Trophoblast cell (in vitro differentiated cells and primary cell): ENCODE measurements around the gene IL21R.

ENCODE experiments used
- DNase-seq, 2 donors: peaks; one replicate each; pipeline ENCODE4 v3.0.0-alpha.2; 2016
- H2AFZ ChIP-seq: 2 replicates; pipeline ENCODE4 v1.6.1; 2013; ENCODE audit warnings: low read length, moderate library complexity, mild to moderate bottlenecking; ENCODE audit not compliant: insufficient read depth, poor library complexity
- H2AK5ac ChIP-seq: 2 replicates; pipeline ENCODE4 v1.6.1; 2013; ENCODE audit warnings: mild to moderate bottlenecking, low read length
- H2BK120ac ChIP-seq: 2 replicates; pipeline ENCODE4 v1.6.1; 2013; ENCODE audit warnings: low read length, mild to moderate bottlenecking, moderate library complexity; ENCODE audit not compliant: insufficient read depth, poor library complexity
- H2BK12ac ChIP-seq: 2 replicates; pipeline ENCODE4 v1.6.1; 2013; ENCODE audit warnings: mild to moderate bottlenecking, low read length, moderate library complexity
- H2BK5ac ChIP-seq: 2 replicates; pipeline ENCODE4 v1.6.1; 2013; ENCODE audit warnings: low read length, low read depth, moderate library complexity, mild to moderate bottlenecking; ENCODE audit not compliant: poor library complexity
- H3K14ac ChIP-seq: 2 replicates; pipeline ENCODE4 v1.6.1; 2013; ENCODE audit warnings: mild to moderate bottlenecking, low read length
- H3K18ac ChIP-seq: 2 replicates; pipeline ENCODE4 v1.6.1; 2013; ENCODE audit warnings: mild to moderate bottlenecking, low read length
- H3K23ac ChIP-seq: 2 replicates; pipeline ENCODE4 v1.6.1; 2013; ENCODE audit warnings: low read length
- H3K27ac ChIP-seq: 2 replicates; pipeline ENCODE4 v1.5.1; 2013; ENCODE audit warnings: low read depth, mild to moderate bottlenecking, inconsistent platforms, low read length, moderate library complexity
- H3K27me3 ChIP-seq: 2 replicates; pipeline ENCODE4 v1.6.1; 2013; ENCODE audit warnings: inconsistent platforms, mild to moderate bottlenecking, low read length, moderate library complexity; ENCODE audit not compliant: insufficient read depth
- H3K36me3 ChIP-seq, 2 experiments: 1 replicate in 1 of 2; 2 replicates in 1 of 2; pipeline ENCODE4 v1.6.1; 2013; ENCODE audit warnings: low read length in 2 of 2, mild to moderate bottlenecking in 2 of 2, moderate library complexity in 1 of 2; ENCODE audit not compliant: insufficient read depth in 2 of 2, control insufficient read depth in 1 of 2
- H3K4ac ChIP-seq: 2 replicates; pipeline ENCODE4 v1.6.1; 2013; ENCODE audit warnings: low read depth, mild to moderate bottlenecking, low read length, moderate library complexity
- H3K4me1 ChIP-seq, 2 experiments: 1 replicate in 1 of 2; 2 replicates in 1 of 2; pipeline ENCODE4 v1.6.1; 2013; ENCODE audit warnings: low read length in 2 of 2, mild to moderate bottlenecking in 2 of 2, moderate library complexity in 1 of 2; ENCODE audit not compliant: insufficient read depth in 2 of 2, control insufficient read depth in 1 of 2
- H3K4me2 ChIP-seq: 2 replicates; pipeline ENCODE4 v1.6.1; 2013; ENCODE audit warnings: inconsistent platforms, mild to moderate bottlenecking, low read length, moderate library complexity
- H3K4me3 ChIP-seq: 2 replicates; pipeline ENCODE4 v1.5.1; 2013; ENCODE audit warnings: mild to moderate bottlenecking, low read depth, low read length, inconsistent platforms
- H3K79me1 ChIP-seq: one replicate; pipeline ENCODE4 v1.6.1; 2013; ENCODE audit warnings: low read length
- H3K79me2 ChIP-seq: 2 replicates; pipeline ENCODE4 v1.6.1; 2013; ENCODE audit warnings: low read length, mild to moderate bottlenecking; ENCODE audit not compliant: control insufficient read depth, insufficient read depth, poor library complexity
- H3K9ac ChIP-seq: 2 replicates; pipeline ENCODE4 v1.6.1; 2013; ENCODE audit warnings: mild to moderate bottlenecking, low read length
- H3K9me3 ChIP-seq: 2 replicates; pipeline ENCODE4 v1.6.1; 2013; ENCODE audit warnings: low read depth, mild to moderate bottlenecking, control low read depth, inconsistent platforms, low read length; ENCODE audit not compliant: insufficient read depth
- H4K12ac ChIP-seq: 2 replicates; pipeline ENCODE4 v1.6.1; 2013; ENCODE audit warnings: low read depth, mild to moderate bottlenecking, low read length, moderate library complexity
- H4K8ac ChIP-seq: 2 replicates; pipeline ENCODE4 v1.6.1; 2013; ENCODE audit warnings: low read depth, mild to moderate bottlenecking, low read length, moderate library complexity
- H4K91ac ChIP-seq: one replicate; pipeline ENCODE4 v1.6.1; 2013; ENCODE audit warnings: low read depth, mild to moderate bottlenecking, low read length, moderate library complexity
- WGBS: extraction: QIAGEN DNeasy Blood & Tissue Kit; methylation state at CpG from one replicate; pipeline ENCODE4 v1.1.7; 2013; ENCODE audit warnings: missing lambda C conversion rate; ENCODE audit not compliant: insufficient read length, insufficient coverage; ENCODE audit errors: extremely low coverage; 5-methylcytosine and 5-hydroxymethylcytosine counted together

The IL21R gene

DNA sequence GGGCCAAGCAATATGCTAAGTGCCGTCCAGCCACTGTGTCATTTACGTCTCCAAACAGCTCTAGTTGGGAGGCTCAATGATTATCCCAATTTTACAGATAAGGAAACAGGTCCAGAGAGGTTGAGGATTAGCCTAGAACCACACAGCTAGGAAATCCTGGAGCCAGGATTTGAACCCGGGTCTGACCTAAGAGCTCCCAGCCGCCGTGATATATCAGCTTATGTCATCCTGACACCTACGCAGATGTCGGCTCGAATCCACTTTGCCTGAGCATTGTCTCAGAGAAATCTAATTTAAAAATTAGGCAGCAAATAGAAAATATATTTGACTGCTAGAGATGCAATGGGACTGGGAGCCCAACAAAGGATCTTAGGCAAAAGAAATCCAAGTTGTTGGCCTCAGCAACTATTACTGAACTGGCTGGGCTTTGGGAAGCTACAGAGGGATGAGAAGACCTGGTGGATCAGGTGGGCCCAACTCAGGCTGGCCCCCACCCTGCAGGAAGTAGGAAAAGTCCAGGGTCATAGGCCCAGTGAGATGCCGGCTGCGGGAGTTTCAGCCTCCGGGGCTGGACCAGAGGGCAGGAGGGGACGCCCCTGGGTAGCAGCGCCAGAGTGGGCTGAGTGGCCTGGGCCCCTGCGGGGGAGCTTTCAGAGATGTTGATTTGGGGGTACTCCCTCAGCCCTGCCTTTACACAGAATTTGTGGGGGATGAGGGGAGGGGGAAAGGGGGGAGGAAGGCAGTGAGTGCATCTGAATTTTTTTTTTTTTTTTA, 35.1 kb upstream of the IL21R start:
- no peak overlapping the region for H3K4me3 ChIP-seq
- H3K18ac ChIP-seq, result no peak overlapping the region
- no peak overlapping the region for H2AK5ac ChIP-seq
- no peak overlapping the region for H3K9ac ChIP-seq
- no peak overlapping the region for H2BK5ac ChIP-seq
- H3K27me3 ChIP-seq, result no peaks in the 10 kb centered on the region
- H3K4ac ChIP-seq, result no peak overlapping the region
- no peak overlapping the region for H2BK120ac ChIP-seq
- no peak overlapping the region for H4K91ac ChIP-seq
- no peak overlapping the region for H3K14ac ChIP-seq
- no peak for DNase-seq
- no CpG with 5 or more reads among the region's 14 CpGs for WGBS
- no peaks in the 10 kb centered on the region for H3K79me1 ChIP-seq
- H2AFZ ChIP-seq, result no peak overlapping the region
- no peak overlapping the region for H3K23ac ChIP-seq
- H4K8ac ChIP-seq, result no peak overlapping the region
- H3K36me3 ChIP-seq, result peaks cover 19 to 20% of the 10 kb centered on the region in 2 experiments
- no peak overlapping the region for H3K4me2 ChIP-seq
- H3K9me3 ChIP-seq, result no peaks in the 10 kb centered on the region
- H3K79me2 ChIP-seq, result no peaks in the 10 kb centered on the region
- no peak overlapping the region for H3K27ac ChIP-seq
- no peak overlapping the region for H4K12ac ChIP-seq
- no peak overlapping the region for H2BK12ac ChIP-seq
- peaks cover 6 to 11% of the 10 kb centered on the region in 2 experiments for H3K4me1 ChIP-seq

DNA sequence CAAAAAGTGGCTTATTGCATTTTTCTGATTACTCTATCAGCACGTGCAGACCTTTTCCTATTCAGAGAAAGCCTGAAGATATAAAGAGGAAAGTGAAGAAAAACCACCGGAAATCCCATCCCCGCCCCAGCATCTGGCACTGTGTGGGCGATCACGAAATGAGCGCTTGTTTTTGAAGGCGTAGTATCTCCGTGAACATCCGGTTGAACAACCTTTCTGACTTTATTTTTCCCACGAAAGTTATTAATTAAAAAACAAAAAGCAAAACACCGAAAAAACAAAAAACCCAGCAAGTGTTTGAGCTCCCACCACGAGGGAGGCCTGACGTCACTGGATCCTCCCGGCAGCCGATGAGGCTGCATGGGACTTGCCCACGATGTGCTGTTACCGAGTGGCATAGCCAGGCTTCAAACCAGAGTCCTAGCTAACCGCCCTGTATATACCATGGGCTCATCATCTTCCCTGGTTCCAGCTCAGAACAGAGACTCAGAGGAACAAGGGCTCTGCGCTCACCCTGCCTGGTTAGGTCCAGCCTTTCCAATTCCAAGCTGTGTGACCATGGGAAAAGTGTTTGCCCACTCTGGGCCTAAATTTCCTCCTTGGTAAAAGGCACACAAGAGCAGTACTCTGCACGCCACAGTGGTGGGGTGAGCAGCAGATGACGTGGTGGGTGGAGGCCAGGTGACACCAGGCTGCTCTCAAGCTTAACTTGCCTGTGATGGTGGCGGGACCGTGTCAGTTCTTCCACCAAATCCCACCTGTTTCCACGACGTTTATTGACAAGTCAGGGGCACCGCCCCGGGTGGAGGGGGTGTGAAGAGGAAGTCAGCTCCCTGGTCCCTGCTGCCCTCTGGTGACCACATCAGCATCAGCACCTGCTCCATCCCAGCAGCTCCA, 34.3 kb upstream of the IL21R start:
- no peak overlapping the region for H2BK120ac ChIP-seq
- H4K12ac ChIP-seq, result no peak overlapping the region
- no peak overlapping the region for H3K9ac ChIP-seq
- no peak overlapping the region for H3K4me3 ChIP-seq
- WGBS, result no CpG with 5 or more reads among the region's 27 CpGs
- H3K79me1 ChIP-seq, result no peaks in the 10 kb centered on the region
- H3K36me3 ChIP-seq, result peaks cover 13% of the 10 kb centered on the region in 2 experiments
- H3K23ac ChIP-seq, result no peak overlapping the region
- H3K27me3 ChIP-seq, result no peaks in the 10 kb centered on the region
- no peak overlapping the region for H2AFZ ChIP-seq
- H2BK12ac ChIP-seq, result no peak overlapping the region
- no peak overlapping the region for H2AK5ac ChIP-seq
- H3K9me3 ChIP-seq, result no peaks in the 10 kb centered on the region
- no peak overlapping the region for H4K91ac ChIP-seq
- H3K4ac ChIP-seq, result no peak overlapping the region
- no peak overlapping the region for H3K14ac ChIP-seq
- H3K27ac ChIP-seq, result no peak overlapping the region
- H3K79me2 ChIP-seq, result no peaks in the 10 kb centered on the region
- peak; percentile 46 to 65 for DNase-seq
- no peak overlapping the region for H3K18ac ChIP-seq
- peaks cover 6 to 11% of the 10 kb centered on the region in 2 experiments for H3K4me1 ChIP-seq
- no peak overlapping the region for H4K8ac ChIP-seq
- no peak overlapping the region for H2BK5ac ChIP-seq
- H3K4me2 ChIP-seq, result peak overlapping the region; percentile 7

DNA sequence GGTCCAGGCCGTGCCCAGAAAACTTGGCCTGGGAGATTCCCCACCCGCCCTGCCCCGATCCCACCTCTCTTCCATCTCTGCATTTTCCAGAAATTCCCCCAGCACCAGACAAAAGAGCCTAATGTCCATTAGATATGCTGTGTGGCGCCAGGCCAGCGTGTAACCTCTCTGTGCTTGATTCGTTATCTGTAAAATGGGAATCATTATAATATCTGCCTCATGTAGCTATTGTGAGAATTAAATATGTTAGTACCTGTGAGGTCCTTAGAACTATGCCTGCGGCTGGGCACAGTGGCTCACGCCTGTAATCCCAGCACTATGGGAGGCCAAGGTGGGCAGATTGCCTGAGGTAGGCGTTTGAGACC, 33.6 kb upstream of the IL21R start:
- no peak overlapping the region for H3K4me2 ChIP-seq
- no peaks in the 10 kb centered on the region for H3K79me2 ChIP-seq
- H3K4ac ChIP-seq, result no peak overlapping the region
- H3K18ac ChIP-seq, result no peak overlapping the region
- no peak overlapping the region for H4K12ac ChIP-seq
- no peaks in the 10 kb centered on the region for H3K79me1 ChIP-seq
- no peak overlapping the region for H2AFZ ChIP-seq
- H2BK120ac ChIP-seq, result no peak overlapping the region
- peaks cover 6 to 7% of the 10 kb centered on the region in 2 experiments for H3K36me3 ChIP-seq
- H3K9me3 ChIP-seq, result no peaks in the 10 kb centered on the region
- no peak overlapping the region for H3K14ac ChIP-seq
- no peak overlapping the region for H4K91ac ChIP-seq
- DNase-seq, result no peak
- no CpG with 5 or more reads among the region's 9 CpGs for WGBS
- H3K4me3 ChIP-seq, result no peak overlapping the region
- no peaks in the 10 kb centered on the region for H3K27me3 ChIP-seq
- no peak overlapping the region for H2BK12ac ChIP-seq
- no peak overlapping the region for H2AK5ac ChIP-seq
- H3K23ac ChIP-seq, result no peak overlapping the region
- H3K4me1 ChIP-seq, result peaks cover 6 to 11% of the 10 kb centered on the region in 2 experiments
- no peak overlapping the region for H3K27ac ChIP-seq
- H3K9ac ChIP-seq, result no peak overlapping the region
- no peak overlapping the region for H4K8ac ChIP-seq
- no peak overlapping the region for H2BK5ac ChIP-seq

DNA sequence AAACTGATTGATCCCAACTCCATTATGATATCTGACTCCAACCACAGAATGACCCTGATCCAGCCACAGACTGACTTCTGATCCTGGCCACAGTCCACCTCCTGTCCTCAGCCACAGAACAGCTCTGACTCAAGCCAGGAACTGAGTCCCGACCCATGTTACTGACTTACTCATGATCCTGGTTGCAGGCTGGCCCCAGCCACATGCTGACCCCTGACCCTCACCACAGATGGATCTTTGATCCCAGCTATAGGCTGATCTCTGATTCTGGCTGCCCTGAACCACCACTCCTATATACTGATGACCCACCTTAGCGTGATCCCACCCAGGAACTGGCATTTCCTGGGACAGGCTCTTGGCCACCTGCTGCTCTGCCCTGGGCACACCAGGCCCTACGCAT, 32.2 kb upstream of the IL21R start:
- Histone ChIP-seq H3K79me1 (peaks cover 2% of the 10 kb centered on the region), H4K91ac (no peak overlapping the region), H4K8ac (no peak overlapping the region), H3K4ac (no peak overlapping the region), H3K27ac (no peak overlapping the region), H3K18ac (no peak overlapping the region), H2BK12ac (no peak overlapping the region), H3K4me1 (peaks cover 6 to 9% of the 10 kb centered on the region in 2 experiments), H2BK5ac (no peak overlapping the region), H3K79me2 (no peaks in the 10 kb centered on the region), H3K27me3 (no peaks in the 10 kb centered on the region), H3K4me3 (no peak overlapping the region), H2AFZ (no peak overlapping the region), H2AK5ac (no peak overlapping the region), H3K36me3 (no peaks in the 10 kb centered on the region), H4K12ac (no peak overlapping the region), H3K9me3 (no peaks in the 10 kb centered on the region), H3K4me2 (no peak overlapping the region), H2BK120ac (no peak overlapping the region), H3K9ac (no peak overlapping the region), H3K14ac (no peak overlapping the region), H3K23ac (no peak overlapping the region)
- DNase-seq, result no peak
- WGBS, result no CpG with 5 or more reads among the region's 3 CpGs
